Stimulated activated CD4-positive, alpha-beta T cell treated with anti-CD3 and anti-CD28 coated beads, Interleukin-1b, Interleukin-23, amount 100 ng/mL, for 48 hours (primary cell): ENCODE results near the gene RIMBP2.
"Not testable (repeated sequence)": the region's sequence is repeated elsewhere in the genome, so short reads cannot be mapped to it uniquely, and the experiment has no call there.

Source experiments
- DNase-seq: peaks from one replicate; pipeline ENCODE4 v3.0.0-alpha.2; 2020

Gene RIMBP2

DNA sequence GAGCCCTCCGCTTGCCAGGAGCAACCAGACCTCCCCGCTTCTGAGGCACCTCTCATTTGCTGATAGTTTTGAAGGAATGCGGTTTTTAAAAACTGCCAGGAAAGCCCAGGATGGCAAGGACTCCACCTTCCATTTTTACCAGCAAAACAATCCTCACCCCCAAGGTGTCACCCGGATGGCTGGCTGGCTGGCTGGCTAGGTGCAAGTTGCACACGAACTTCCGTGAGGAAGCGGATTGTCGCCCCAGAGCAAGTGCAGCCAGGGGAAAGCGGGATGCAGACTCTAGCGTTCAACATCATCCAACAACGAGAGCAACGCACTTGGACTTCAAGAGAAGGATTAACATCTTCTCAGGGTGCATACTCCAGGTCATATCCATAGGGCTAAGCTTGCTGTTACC, 125.4 kb downstream of the RIMBP2 start:
- DNase-seq: no peak

DNA sequence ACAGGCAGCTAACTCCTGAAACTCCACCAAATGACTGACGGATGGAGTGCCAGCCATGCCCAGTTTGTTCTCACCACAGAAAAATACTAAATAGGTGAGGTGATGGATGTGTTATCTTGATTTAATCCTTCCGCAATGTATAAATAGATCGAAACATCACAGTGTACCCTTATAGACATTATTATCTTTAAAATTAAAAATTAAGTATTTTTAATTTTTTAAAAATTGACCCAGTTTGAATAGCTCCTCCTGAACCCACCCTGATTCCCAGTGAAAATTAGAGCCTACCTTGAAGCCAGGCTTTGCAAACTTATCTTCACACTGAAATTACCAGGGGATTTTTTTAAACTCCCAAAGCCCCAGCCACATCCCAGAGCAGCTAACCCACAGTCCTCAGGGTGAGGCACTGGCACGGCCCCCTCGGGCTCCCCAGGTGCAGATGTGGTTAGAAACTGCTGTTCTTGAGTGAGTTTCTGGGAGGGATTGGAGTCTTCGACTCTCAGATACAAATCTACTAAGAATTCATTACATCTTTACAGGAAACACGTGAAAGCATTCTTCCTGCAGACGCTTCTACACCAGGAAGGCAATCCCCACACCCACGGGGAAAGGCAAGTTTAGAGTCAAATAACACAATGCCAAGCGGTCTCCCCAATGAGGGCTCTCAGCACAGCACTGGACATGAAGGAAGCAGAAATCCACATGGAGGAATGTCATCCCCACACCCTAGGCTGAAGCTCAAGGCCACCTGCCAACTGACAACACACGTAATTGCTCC, 126.4 kb downstream of the RIMBP2 start:
- no peak for DNase-seq

DNA sequence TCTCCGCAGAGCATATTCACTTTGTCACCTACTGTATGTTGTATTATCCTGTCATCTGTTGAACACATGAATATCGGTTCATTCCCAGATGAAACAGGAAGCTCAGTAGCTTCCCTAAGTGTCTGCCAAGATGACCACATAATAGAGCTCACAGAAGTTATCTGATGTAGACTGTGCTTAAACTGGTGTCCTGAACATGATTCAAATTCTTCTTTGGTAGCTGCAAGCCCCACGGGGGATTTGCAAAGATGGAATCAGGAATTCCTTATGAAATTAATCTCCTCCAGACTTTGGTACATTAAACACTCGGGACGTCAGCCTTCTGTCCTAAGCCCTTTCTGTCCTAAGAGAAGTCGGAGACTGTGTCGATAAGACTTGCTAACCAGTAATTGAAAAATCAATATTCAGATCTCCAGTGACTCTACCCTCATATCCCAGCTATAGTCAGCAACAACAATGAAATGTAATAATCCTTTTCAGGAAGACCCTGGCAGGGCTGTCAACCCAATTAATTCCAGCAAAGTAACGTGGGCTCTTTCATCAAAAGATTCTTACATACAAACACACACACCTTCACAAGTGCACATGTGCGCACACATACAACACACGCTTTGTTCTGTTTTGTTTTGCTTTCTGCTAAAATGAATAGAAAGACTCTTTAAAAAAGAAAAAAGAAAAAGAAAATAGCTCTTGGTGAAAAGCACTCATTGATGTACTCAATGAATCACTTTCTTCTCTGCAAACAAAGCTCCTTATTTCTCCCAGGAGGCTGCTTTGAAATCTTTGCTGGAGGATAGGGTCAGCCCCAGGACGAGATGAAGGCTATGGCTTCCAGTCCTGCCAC, 127.2 kb downstream of the RIMBP2 start:
- DNase-seq: no peak

DNA sequence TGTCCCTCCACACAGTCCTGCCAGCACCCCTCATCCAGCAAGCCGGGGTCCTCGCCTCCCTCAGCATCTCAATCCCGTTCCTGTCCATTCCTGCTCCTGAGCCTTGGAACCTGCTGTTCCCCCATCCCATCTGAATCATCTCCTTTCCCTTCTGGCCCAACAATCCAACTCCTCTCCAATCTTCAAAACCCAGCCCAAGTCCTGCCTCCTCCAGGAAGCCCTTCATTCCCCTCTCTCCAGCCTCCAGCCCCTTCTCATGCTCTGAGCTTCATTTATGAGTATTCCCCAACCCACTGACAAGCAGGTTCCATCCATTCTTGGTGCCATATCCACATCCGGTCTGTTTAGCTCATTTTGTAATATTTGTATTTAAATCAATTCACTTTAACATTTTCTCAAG, 128.1 kb downstream of the RIMBP2 start:
- DNase-seq: no peak

GRCh38 chr12:130584475-130584874, 131.6 kb downstream of the RIMBP2 start:
- DNase-seq: not testable (repeated sequence)

DNA sequence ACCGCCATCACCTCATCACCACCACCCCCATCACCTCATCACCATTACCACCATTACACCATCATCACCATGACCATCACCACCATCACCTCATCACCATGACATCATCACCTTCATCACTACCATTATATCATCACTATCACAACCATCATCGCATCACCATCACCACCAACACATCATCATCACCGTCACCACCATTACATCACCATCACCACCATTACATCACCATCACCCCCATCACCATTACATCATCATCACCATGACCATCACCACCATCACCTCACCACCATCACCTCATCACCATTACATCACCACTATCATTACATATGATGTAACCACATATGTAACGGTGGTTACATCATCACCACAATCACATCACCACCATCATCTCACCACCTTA, 132.3 kb downstream of the RIMBP2 start:
- DNase-seq: no peak

DNA sequence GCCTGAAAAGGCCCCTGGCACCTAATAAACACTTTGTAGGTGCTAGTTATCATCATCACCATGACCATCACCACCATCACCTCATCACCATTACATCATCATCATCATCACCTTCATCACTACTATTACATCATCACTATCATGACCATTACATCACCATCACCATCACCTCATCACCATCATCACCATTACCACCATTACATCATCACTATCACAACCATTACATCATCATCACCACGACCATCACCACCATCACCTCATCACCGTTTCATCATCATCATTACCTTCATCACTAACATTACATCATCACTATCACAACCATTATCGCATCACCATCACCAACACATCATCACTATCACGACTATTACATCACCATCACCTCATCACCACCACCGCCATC, 132.8 kb downstream of the RIMBP2 start:
- DNase-seq: no peak

DNA sequence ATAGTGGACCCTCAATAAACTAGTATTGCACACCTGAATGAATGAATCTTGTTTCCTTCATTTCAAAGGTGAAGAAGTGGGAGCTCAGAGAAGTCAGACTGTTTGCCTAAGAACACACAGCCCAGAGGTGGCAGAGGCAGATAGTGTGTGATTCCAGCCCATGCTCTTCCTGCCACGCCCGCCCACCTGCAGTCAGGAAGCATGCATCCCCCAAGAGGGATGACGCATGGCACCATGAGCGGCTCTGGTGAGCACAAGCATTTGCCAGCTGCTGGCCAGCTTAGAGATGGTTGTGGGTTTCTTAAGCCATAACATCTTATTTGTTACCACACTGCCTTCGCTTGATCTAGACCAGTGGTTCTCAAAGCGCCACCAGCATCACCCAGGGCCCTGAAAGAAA, 133.8 kb downstream of the RIMBP2 start:
- DNase-seq: no peak

DNA sequence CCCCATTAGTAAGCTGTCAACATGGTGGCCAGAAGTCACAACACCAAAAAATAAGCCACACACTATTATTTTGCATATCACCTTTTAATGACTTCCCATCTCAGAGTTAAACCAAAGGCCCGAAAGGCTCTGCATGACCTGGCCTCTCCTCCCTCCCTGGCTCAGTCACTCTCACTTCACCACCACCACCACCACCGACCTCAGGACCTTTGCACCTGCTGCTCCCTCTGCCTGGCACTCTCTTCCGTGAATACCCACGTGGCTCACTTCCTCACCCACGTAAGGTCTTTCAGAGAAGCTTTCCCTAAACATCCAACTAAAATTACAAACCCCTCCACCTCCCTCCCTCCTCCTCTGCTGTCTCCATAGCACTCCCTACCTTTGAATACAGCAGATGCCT, 134.3 kb downstream of the RIMBP2 start:
- no peak for DNase-seq

GRCh38 chr12:130579231-130579630, 136.9 kb downstream of the RIMBP2 start:
- no peak for DNase-seq

- DNase-seq: no peak
These were observed 138.7 kb downstream of the RIMBP2 start for GRCh38 chr12:130577351-130577750.

GRCh38 chr12:130576371-130576816, 139.7 kb downstream of the RIMBP2 start:
- no peak for DNase-seq

GRCh38 chr12:130574402-130574801, 141.7 kb downstream of the RIMBP2 start:
- DNase-seq: no peak

- DNase-seq: no peak
These were observed 142.3 kb downstream of the RIMBP2 start for GRCh38 chr12:130573766-130574165.

DNA sequence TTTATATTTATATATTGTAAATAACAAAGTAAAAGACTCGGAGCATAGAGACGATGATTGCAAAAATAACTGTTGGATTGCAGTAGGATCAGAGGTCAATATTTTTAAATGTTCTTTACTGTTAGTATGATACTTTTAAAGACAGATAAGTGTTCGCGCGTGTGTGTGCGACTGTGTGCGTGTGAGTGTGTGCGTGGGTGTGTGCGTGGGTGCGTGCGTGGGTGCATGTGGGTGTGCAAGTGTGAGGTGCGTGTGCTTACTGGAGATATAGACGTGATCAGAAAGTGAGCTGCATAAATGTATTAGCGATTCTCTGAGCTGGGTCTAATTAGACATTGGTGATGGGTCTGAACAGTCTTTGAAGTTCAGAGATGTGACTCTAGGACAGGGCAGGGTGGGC, 142.9 kb downstream of the RIMBP2 start:
- DNase-seq: no peak

DNA sequence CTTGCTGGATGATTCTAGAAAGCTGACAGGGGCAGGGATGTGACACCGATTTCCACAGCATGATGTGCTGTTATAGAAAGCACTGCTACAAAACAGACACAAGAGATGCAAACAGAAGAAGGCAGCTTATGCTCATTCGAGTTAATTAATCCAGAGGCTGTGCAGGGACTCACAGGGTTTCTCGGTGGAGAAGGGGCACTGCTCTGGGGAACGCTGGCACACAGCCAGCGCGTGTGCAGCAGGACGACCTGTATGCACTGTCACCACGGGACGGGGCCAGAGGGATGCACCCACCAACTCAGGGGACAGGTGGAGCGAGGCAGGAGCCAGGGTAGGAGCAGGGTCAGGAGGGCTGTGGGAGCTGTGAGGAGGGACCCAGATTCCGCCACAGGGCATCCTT, 143.5 kb downstream of the RIMBP2 start:
- no peak for DNase-seq

- DNase-seq: no peak
These were observed 144.4 kb downstream of the RIMBP2 start for GRCh38 chr12:130571734-130572133.

DNA sequence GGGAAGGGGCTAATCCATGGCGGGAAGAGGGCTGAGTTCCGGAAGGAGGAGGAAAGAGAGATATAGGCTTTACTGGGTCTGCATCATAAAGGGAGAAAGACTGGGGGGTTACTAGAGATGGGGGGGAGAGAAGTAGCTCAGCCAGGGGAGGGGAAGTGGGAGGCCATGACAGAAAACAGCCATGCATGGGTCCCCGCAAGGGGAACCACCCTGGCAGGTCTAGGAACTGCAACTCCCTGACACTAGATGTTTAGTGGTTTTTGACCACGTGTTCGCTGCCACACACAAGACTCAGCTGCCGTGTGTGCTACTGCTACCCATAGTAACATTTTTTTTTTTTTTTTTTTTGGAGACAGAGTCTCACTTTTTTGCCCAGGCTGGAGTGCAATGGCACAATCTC, 145.0 kb downstream of the RIMBP2 start:
- DNase-seq: no peak

DNA sequence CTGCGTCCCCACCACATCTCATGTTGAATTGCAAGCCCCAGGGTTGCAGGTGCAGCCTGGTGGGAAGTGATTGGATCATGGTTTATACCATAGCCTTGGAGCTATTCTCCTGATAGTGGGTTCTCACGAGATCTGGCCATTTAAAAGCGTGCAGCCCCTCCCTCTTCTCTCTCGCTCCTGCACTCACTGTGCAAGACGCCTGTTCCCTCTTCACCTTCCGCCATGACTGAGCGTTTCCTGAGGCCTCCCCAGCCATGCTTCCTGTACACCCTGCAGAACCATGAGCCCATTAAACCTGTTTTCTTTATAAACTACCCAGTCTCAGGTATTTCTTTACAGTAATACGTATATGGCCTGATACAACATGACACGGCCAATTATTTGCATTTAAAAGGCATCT, 146.6 kb downstream of the RIMBP2 start:
- DNase-seq: no peak

DNA sequence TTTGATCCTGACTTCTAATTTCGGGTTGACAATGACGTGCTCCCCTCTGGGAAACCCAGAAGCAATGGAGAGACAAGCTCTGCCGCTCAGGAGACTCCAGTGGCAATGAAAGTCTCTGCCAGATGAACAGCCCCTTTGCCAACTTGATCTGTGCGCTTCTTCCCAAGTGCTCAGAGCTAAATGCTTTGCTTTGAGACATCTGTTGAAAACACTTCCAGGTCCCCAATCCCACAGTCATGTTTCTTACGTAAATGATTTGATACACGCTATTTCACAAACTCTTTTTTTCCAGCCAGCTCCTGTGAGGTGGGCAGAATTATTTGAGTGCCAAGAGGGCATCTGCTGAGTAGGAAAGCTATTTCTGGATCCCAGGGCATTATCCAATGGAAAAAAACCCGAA, 147.6 kb downstream of the RIMBP2 start:
- DNase-seq: no peak

GRCh38 chr12:130568041-130568440, 148.1 kb downstream of the RIMBP2 start:
- no peak for DNase-seq

DNA sequence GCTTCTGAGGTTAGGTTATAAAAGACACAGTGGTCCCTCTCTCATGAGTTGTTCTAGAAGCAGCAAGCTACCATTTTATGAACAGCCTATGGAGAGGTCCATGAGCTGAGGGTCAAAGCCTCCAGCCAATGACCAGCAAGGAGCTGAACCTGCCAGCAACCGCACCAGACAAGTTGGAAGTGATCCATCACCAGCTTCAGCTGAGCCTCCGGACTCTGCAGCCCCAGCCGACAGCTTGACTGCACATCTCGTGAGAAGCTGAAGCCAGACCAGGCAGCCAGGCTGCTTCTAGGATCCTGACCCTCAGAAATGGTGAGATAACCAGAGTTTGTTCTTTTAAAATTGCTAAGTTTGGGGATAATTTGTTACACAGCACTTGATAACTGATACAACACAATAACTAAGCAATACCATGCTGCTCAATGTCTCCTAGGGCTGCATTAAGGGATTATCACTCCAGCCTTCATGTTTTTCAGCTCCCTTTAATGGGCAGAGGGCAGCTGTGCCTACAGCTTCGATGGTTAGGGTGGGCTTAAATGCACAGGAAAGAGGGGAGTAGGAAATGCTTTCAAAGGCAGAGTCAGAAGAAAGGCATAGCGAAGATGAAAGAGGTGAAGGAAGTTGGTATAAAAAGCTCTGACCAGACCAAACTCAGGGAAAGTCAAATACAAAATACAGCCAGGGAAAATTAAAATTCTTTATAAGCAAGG, 149.5 kb downstream of the RIMBP2 start:
- no peak for DNase-seq

GRCh38 chr12:130565189-130565588, 150.9 kb downstream of the RIMBP2 start:
- no peak for DNase-seq

GRCh38 chr12:130563323-130563722, 152.8 kb downstream of the RIMBP2 start:
- no peak for DNase-seq
